K562 (cell line): Measurements from ENCODE around the gene SELENOO. TPM values are rescaled to one million over a fixed set of nuclear protein-coding genes. Genes with fewer than 3 reads are reported as not detected.

ENCODE experiments used
- CBX2 ChIP-seq: fragments of 200-600 bp; sonication (generic); IDR thresholded peaks from one replicate; pipeline ENCODE4 v1.6.1; 2012; ENCODE audit warnings: mild to moderate bottlenecking, low read length, inconsistent platforms; ENCODE audit not compliant: insufficient read depth, poor library complexity, severe bottlenecking
- CHD4 ChIP-seq: fragments of 200-600 bp; sonication (generic); IDR thresholded peaks from 3 replicates; pipeline ENCODE4 v1.6.1; 2012; ENCODE audit warnings: low read depth, mild to moderate bottlenecking, mixed read lengths, low read length, inconsistent platforms; ENCODE audit not compliant: insufficient read depth, insufficient replicate concordance, poor library complexity, severe bottlenecking
- CREB5 ChIP-seq: fragments of 250-450 bp; sonication (Bioruptor Pico); IDR thresholded peaks from 2 replicates; pipeline ENCODE4 v1.5.0; 2020; ENCODE audit warnings: mild to moderate bottlenecking
- CSDE1 ChIP-seq, 2 experiments: fragments of 450-650 bp; IDR thresholded peaks; 2 replicates each; pipeline ENCODE4 v1.6.1; 2016; ENCODE audit warnings: mild to moderate bottlenecking in 1 of 2
- GTF2E2 ChIP-seq: fragments of 200-800 bp; sonication (Bioruptor generic); IDR thresholded peaks from 2 replicates; pipeline ENCODE4 v1.6.1; 2016; ENCODE audit warnings: missing genetic modification characterization, missing compliant biosample characterization
- HMBOX1 ChIP-seq: sonication (generic); IDR thresholded peaks from 2 replicates; pipeline ENCODE4 v1.6.1; 2016
- KAT7 ChIP-seq: sonication (generic); formaldehyde crosslinking; IDR thresholded peaks from 2 replicates; pipeline ENCODE4 v1.8.0; 2022; ENCODE audit warnings: missing genetic modification reagents, mild to moderate bottlenecking, borderline replicate concordance
- KDM1A ChIP-seq, 2 experiments: fragments of 450-650 bp; IDR thresholded peaks; 2 replicates each; pipeline ENCODE4 v1.6.1; 2016; ENCODE audit warnings: mild to moderate bottlenecking in 2 of 2
- MEF2D ChIP-seq: conservative IDR thresholded peaks from 2 replicates; pipeline ENCODE4 v1.6.1; 2016; ENCODE audit warnings: low read depth, missing genetic modification characterization, missing compliant biosample characterization
- NFATC3 ChIP-seq: fragments of 450-650 bp; IDR thresholded peaks from 2 replicates; pipeline ENCODE4 v1.6.1; 2017; ENCODE audit warnings: mild to moderate bottlenecking
- NR1H2 ChIP-seq: sonication (generic); formaldehyde crosslinking; IDR thresholded peaks from 2 replicates; pipeline ENCODE4 v1.4.0; 2020; ENCODE audit warnings: mild to moderate bottlenecking, missing genetic modification reagents
- PML ChIP-seq: IDR thresholded peaks from 2 replicates; pipeline ENCODE4 v1.6.1; 2012; ENCODE audit warnings: low read length, inconsistent platforms
- RAD51 ChIP-seq: fragments of 450-650 bp; IDR thresholded peaks from 2 replicates; pipeline ENCODE4 v1.7.1; 2016; ENCODE audit warnings: low read depth, mild to moderate bottlenecking, borderline replicate concordance
- RCOR1 ChIP-seq, 2 experiments: IDR thresholded peaks; 2 replicates each; pipeline ENCODE4 v1.6.1; 2012; ENCODE audit warnings: low read depth in 2 of 2, low read length in 2 of 2, borderline replicate concordance in 1 of 2, improper control_type of control experiment in 1 of 2
- RFX1 ChIP-seq: fragments of 450-650 bp; IDR thresholded peaks from 2 replicates; pipeline ENCODE4 v1.6.1; 2016; ENCODE audit warnings: mild to moderate bottlenecking, moderate library complexity
- RHOXF2B ChIP-seq: fragments of 250-450 bp; sonication (Bioruptor Pico); conservative IDR thresholded peaks from 2 replicates; pipeline ENCODE4 v1.5.1; 2021
- RNF219 ChIP-seq: fragments of 250-450 bp; sonication (Bioruptor Pico); IDR thresholded peaks from 2 replicates; pipeline ENCODE4 v1.5.0; 2022; ENCODE audit warnings: mild to moderate bottlenecking
- TCF3 ChIP-seq: sonication (generic); formaldehyde crosslinking; IDR thresholded peaks from 2 replicates; pipeline ENCODE4 v1.4.0; 2020; ENCODE audit warnings: mild to moderate bottlenecking, missing genetic modification reagents
- ZFP1 ChIP-seq: fragments of 450-650 bp; formaldehyde crosslinking; IDR thresholded peaks from 2 replicates; pipeline ENCODE4 v1.4.0; 2020; ENCODE audit warnings: mild to moderate bottlenecking, mixed read lengths
- ZNF175 ChIP-seq: fragments of 200-800 bp; sonication (Bioruptor generic); IDR thresholded peaks from 2 replicates; pipeline ENCODE4 v1.6.1; 2016; ENCODE audit warnings: low read depth, mild to moderate bottlenecking, missing genetic modification characterization, missing compliant biosample characterization
- ZNF76 ChIP-seq: fragments of 250-450 bp; sonication (Bioruptor Pico); IDR thresholded peaks from 2 replicates; pipeline ENCODE4 v1.4.0; 2020; ENCODE audit warnings: mild to moderate bottlenecking, moderate library complexity, borderline replicate concordance
- polyA plus RNA-seq, 8 experiments: library from polyadenylated mRNA; depleted of rRNA in 4 of 8; stranded (reverse) in 5 of 8; unstranded in 3 of 8; fragments of >200 nt; fragmentation: Nextera tagmentation in 2 of 8; fragmentation: Illumina TruSeq in 1 of 8; extraction: Ambion mirVana in 2 of 8; extraction: Trizol in 1 of 8; gene quantifications; 2 replicates each; pipeline versions ENCODE4 v1.2.1 to v1.2.3, GENCODE V29; 2011 to 2014; ENCODE audit warnings: inconsistent platforms in 1 of 8, missing spikeins in 1 of 8
- total RNA-seq, 7 experiments: library from RNA; depleted of rRNA in 6 of 7; stranded (reverse); fragments of >200 nt in 6 of 7; fragmentation: Illumina TruSeq in 2 of 7; extraction: Trizol in 2 of 7; gene quantifications; 2 replicates each; pipeline versions ENCODE4 v1.2.1 to v1.2.3, GENCODE V29; 2011 to 2021; ENCODE audit warnings: low replicate concordance in 1 of 7
- TF ChIP-seq, protein P1 (sequence below): fragments of 450-650 bp; IDR thresholded peaks from 2 replicates; pipeline ENCODE4 v1.7.0; 2016; ENCODE audit warnings: borderline replicate concordance

SELENOO gene
- total and polyA plus RNA-seq, 9 of the 15 experiments (the other 6 are each of a cell fraction or from before 2014, with no cell fraction given), result 0.37 to 24.9 (median 8.3) TPM

GRCh38 chr22:50244420-50245213, 43.8 kb downstream of the SELENOO start, which contains the start of gene TUBGCP6 (continued):
- TF ChIP-seq, protein P1, sequence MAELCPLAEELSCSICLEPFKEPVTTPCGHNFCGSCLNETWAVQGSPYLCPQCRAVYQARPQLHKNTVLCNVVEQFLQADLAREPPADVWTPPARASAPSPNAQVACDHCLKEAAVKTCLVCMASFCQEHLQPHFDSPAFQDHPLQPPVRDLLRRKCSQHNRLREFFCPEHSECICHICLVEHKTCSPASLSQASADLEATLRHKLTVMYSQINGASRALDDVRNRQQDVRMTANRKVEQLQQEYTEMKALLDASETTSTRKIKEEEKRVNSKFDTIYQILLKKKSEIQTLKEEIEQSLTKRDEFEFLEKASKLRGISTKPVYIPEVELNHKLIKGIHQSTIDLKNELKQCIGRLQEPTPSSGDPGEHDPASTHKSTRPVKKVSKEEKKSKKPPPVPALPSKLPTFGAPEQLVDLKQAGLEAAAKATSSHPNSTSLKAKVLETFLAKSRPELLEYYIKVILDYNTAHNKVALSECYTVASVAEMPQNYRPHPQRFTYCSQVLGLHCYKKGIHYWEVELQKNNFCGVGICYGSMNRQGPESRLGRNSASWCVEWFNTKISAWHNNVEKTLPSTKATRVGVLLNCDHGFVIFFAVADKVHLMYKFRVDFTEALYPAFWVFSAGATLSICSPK, result no peak
- TF ChIP-seq MEF2D (tag), result no peak
- no peak for TF ChIP-seq ZFP1 (CRISPR knock-in tag)
- TF ChIP-seq NR1H2 (CRISPR knock-in tag), result no peak
- peak; percentile 17 for TF ChIP-seq TCF3 (CRISPR knock-in tag)
- TF ChIP-seq GTF2E2 (tag), result no peak
- TF ChIP-seq NFATC3, result no peak
- no peak for TF ChIP-seq CREB5 (CRISPR knock-in tag)
- TF ChIP-seq RAD51, result no peak
- no peak for TF ChIP-seq CBX2
- TF ChIP-seq RHOXF2B (CRISPR knock-in tag), result no peak
- TF ChIP-seq RNF219 (CRISPR knock-in tag), result no peak
- no peak for TF ChIP-seq HMBOX1
- no peak for TF ChIP-seq KDM1A (IDR thresholded peaks at IDR 0.05)
- peak in 1 of 2 experiments; percentile 77; a peak in 1 of 4 replicates for TF ChIP-seq CSDE1 (IDR thresholded peaks at IDR 0.05)
- no peak for TF ChIP-seq RCOR1 (IDR thresholded peaks at IDR 0.05; ENCODE audit: borderline replicate concordance in 1 of 2, low read depth in 2 of 2, low read length in 2 of 2)
- TF ChIP-seq ZNF175 (CRISPR knock-in tag), result no peak
- TF ChIP-seq KAT7 (CRISPR knock-in tag), result 0 out of 2 replicates have a peak, but pooled peaks have one; percentile 28
- TF ChIP-seq ZNF76 (CRISPR knock-in tag), result no peak
- 0 out of 2 replicates have a peak, but pooled peaks have one; percentile 29 for TF ChIP-seq PML
- TF ChIP-seq RFX1, result no peak
- no peak for TF ChIP-seq CHD4
